Neural cell (in vitro differentiated cells): ENCODE results near the gene PRKACA. TPM values are rescaled to one million over a fixed set of nuclear protein-coding genes. Genes with fewer than 3 reads are reported as not detected.

ENCODE experiments used
- H2AFZ ChIP-seq: fragments of 200-600, 300-800 bp; sonication (generic), shearing (Covaris generic); 2 replicates; pipeline ENCODE4 v1.6.0; 2014; ENCODE audit warnings: low read depth, mild to moderate bottlenecking, antibody characterized with exemption, low read length, moderate library complexity
- H3F3A ChIP-seq: fragments of 200-600 bp; shearing (Covaris generic); 2 replicates; pipeline ENCODE4 v1.6.1; 2016; ENCODE audit warnings: mild to moderate bottlenecking, moderate library complexity, mixed read lengths, antibody characterized with exemption, low read length; ENCODE audit not compliant: insufficient read depth, poor library complexity, severe bottlenecking
- H3K27ac ChIP-seq: fragments of 200-600, 300-800 bp; sonication (generic), shearing (Covaris generic); 2 replicates; pipeline ENCODE4 v1.5.1; 2014; ENCODE audit warnings: mild to moderate bottlenecking, low read length, moderate library complexity
- H3K27me3 ChIP-seq: fragments of 300-800, 200-600 bp; sonication (generic), shearing (Covaris generic); 2 replicates; pipeline ENCODE4 v1.6.0; 2014; ENCODE audit warnings: mild to moderate bottlenecking, low read depth, low read length, moderate library complexity; ENCODE audit not compliant: insufficient read depth
- H3K36me3 ChIP-seq: fragments of 300-800, 200-600 bp; sonication (generic), shearing (Covaris generic); 2 replicates; pipeline ENCODE4 v1.5.1; 2014; ENCODE audit warnings: mild to moderate bottlenecking, antibody characterized with exemption, low read length, moderate library complexity; ENCODE audit not compliant: insufficient read depth
- H3K4me2 ChIP-seq: fragments of 300-800, 200-600 bp; sonication (generic), shearing (Covaris generic); 2 replicates; pipeline ENCODE4 v1.6.0; 2014; ENCODE audit warnings: mild to moderate bottlenecking, low read length
- H3K4me3 ChIP-seq: fragments of 300-800, 200-600 bp; sonication (generic), shearing (Covaris generic); 2 replicates; pipeline ENCODE4 v1.5.1; 2014; ENCODE audit warnings: mild to moderate bottlenecking, low read length, moderate library complexity
- H3K79me2 ChIP-seq: fragments of 200-600 bp; shearing (Covaris generic); replicated peaks from 2 replicates; pipeline ENCODE4 v1.6.0; 2014; ENCODE audit warnings: mild to moderate bottlenecking, low read length, moderate library complexity; ENCODE audit not compliant: insufficient read depth
- H3K9ac ChIP-seq: fragments of 300-800, 200-600 bp; sonication (generic), shearing (Covaris generic); 2 replicates; pipeline ENCODE4 v1.6.1; 2016; ENCODE audit warnings: mild to moderate bottlenecking, low read length, mixed read lengths
- H3K9me2 ChIP-seq: fragments of 200-600 bp; shearing (Covaris generic); 2 replicates; pipeline ENCODE4 v1.6.1; 2016; ENCODE audit warnings: mild to moderate bottlenecking, low read length, mixed read lengths; ENCODE audit not compliant: insufficient read depth
- H3K9me3 ChIP-seq: fragments of 200-600, 300-800 bp; sonication (generic), shearing (Covaris generic); 2 replicates; pipeline ENCODE4 v1.6.1; 2016; ENCODE audit warnings: mild to moderate bottlenecking, mixed run types, low read length, moderate library complexity, mixed read lengths
- H4K20me1 ChIP-seq: fragments of 200-600 bp; shearing (Covaris generic); 2 replicates; pipeline ENCODE4 v1.6.1; 2016; ENCODE audit warnings: mild to moderate bottlenecking, mixed run types; ENCODE audit not compliant: insufficient read depth
- CTCF ChIP-seq: fragments of 450-650 bp; IDR thresholded peaks from 2 replicates; pipeline ENCODE4 v1.5.1; 2014; ENCODE audit warnings: antibody characterized with exemption, mild to moderate bottlenecking, moderate library complexity; ENCODE audit not compliant: poor library complexity, severe bottlenecking
- EP300 ChIP-seq: fragments of 450-650 bp; conservative IDR thresholded peaks from 2 replicates; pipeline ENCODE4 v1.6.1; 2014; ENCODE audit warnings: antibody characterized with exemption, mild to moderate bottlenecking, moderate library complexity; ENCODE audit not compliant: poor library complexity, severe bottlenecking
- EZH2 ChIP-seq: fragments of 200-600, 300-800 bp; shearing (Covaris generic), sonication (generic); IDR thresholded peaks from 2 replicates; pipeline ENCODE4 v1.6.1; 2014; ENCODE audit warnings: antibody characterized with exemption, low read length, borderline replicate concordance, mild to moderate bottlenecking; ENCODE audit not compliant: insufficient read depth, poor library complexity, severe bottlenecking
- MXI1 ChIP-seq: fragments of 450-650 bp; conservative IDR thresholded peaks from 2 replicates; pipeline ENCODE4 v1.6.1; 2014; ENCODE audit warnings: antibody characterized with exemption, mild to moderate bottlenecking; ENCODE audit not compliant: poor library complexity, severe bottlenecking
- POLR2AphosphoS5 ChIP-seq: IDR thresholded peaks from 2 replicates; pipeline ENCODE4 v1.6.1; 2012
- REST ChIP-seq: IDR thresholded peaks from 2 replicates; pipeline ENCODE4 v1.6.1; 2012; ENCODE audit warnings: borderline replicate concordance
- SMC3 ChIP-seq: fragments of 450-650 bp; conservative IDR thresholded peaks from 2 replicates; pipeline ENCODE4 v1.6.1; 2014; ENCODE audit warnings: antibody characterized with exemption, mild to moderate bottlenecking, moderate library complexity; ENCODE audit not compliant: poor library complexity
- TAF1 ChIP-seq: IDR thresholded peaks from 2 replicates; pipeline ENCODE4 v1.6.1; 2012; ENCODE audit warnings: low read depth
- polyA plus RNA-seq: library from polyadenylated mRNA; depleted of rRNA; stranded (reverse); fragments of >200 nt; gene quantifications from 2 replicates; pipeline ENCODE4 v1.2.3, GENCODE V29; 2014

Gene PRKACA
- polyA plus RNA-seq, 1 donor from 2014 or later, result 11.7 TPM

- H3F3A ChIP-seq, result no peaks in the 10 kb centered on the region
- no peak overlapping the region for H3K27ac ChIP-seq
- H3K9ac ChIP-seq, result no peak overlapping the region
- no peaks in the 10 kb centered on the region for H3K79me2 ChIP-seq
- H3K9me3 ChIP-seq, result no peaks in the 10 kb centered on the region
- H3K4me3 ChIP-seq, result no peak overlapping the region
- H2AFZ ChIP-seq, result no peak overlapping the region
- H4K20me1 ChIP-seq, result no peaks in the 10 kb centered on the region
- TF ChIP-seq MXI1 (no peak), TAF1 (no peak)
- no peaks in the 10 kb centered on the region for H3K27me3 ChIP-seq
- peaks cover 15% of the 10 kb centered on the region for H3K36me3 ChIP-seq
- H3K4me2 ChIP-seq, result no peak overlapping the region
- no peaks in the 10 kb centered on the region for H3K9me2 ChIP-seq
These were observed 37.8 kb upstream of the PRKACA start for GRCh38 chr19:14155371-14155770.

GRCh38 chr19:14152713-14153112 is 35.2 kb upstream of the PRKACA start:
- Histone ChIP-seq H4K20me1 (no peaks in the 10 kb centered on the region), H3K4me3 (no peak overlapping the region), H3K79me2 (no peaks in the 10 kb centered on the region), H3F3A (no peaks in the 10 kb centered on the region), H3K9me3 (no peaks in the 10 kb centered on the region), H3K9ac (no peak overlapping the region), H3K27ac (no peak overlapping the region), H3K27me3 (no peaks in the 10 kb centered on the region), H3K4me2 (no peak overlapping the region), H2AFZ (no peak overlapping the region), H3K9me2 (no peaks in the 10 kb centered on the region), H3K36me3 (peaks cover 6% of the 10 kb centered on the region)
- TF ChIP-seq POLR2AphosphoS5 (no peak), EP300 (no peak), SMC3 (no peak), EZH2 (no peak), REST (no peak), CTCF (no peak)
